GM19395 (cell line): Measurements from ENCODE around the gene LHX4.

ENCODE experiments used
- ATAC-seq: cut with Tn5 transposase; IDR thresholded peaks from one replicate; pipeline ENCODE4 v1.9.1; 2021; ENCODE audit warnings: mild to moderate bottlenecking, moderate library complexity; ENCODE audit not compliant: unreplicated experiment

LHX4 gene

GRCh38 chr1:180270530-180271271 is 40.6 kb downstream of the LHX4 start:
- no peak for ATAC-seq

GRCh38 chr1:180271272-180272255 is 41.5 kb downstream of the LHX4 start:
- ATAC-seq = no peak

GRCh38 chr1:180272395-180272794 is 42.3 kb downstream of the LHX4 start:
- ATAC-seq = no peak

- ATAC-seq = no peak
These were observed 43.0 kb downstream of the LHX4 start for GRCh38 chr1:180273066-180273465.

- no peak for ATAC-seq
These were observed 44.2 kb downstream of the LHX4 start for GRCh38 chr1:180274221-180274620.

GRCh38 chr1:180275726-180276125 is 45.7 kb downstream of the LHX4 start:
- ATAC-seq = no peak

- ATAC-seq = no peak
These were observed 47.6 kb downstream of the LHX4 start for GRCh38 chr1:180277476-180278193.

GRCh38 chr1:180278194-180278515 is 48.1 kb downstream of the LHX4 start:
- no peak for ATAC-seq

GRCh38 chr1:180278596-180279395 is 48.7 kb downstream of the LHX4 start:
- no peak for ATAC-seq

- no peak for ATAC-seq
These were observed 49.6 kb downstream of the LHX4 start for GRCh38 chr1:180279651-180280050.

- no peak for ATAC-seq
These were observed 50.6 kb downstream of the LHX4 start for GRCh38 chr1:180280617-180281016.

GRCh38 chr1:180281490-180281889 is 51.4 kb downstream of the LHX4 start:
- ATAC-seq = no peak

- ATAC-seq = no peak
These were observed 52.5 kb downstream of the LHX4 start for GRCh38 chr1:180282401-180283044.

- ATAC-seq = no peak
These were observed 53.0 kb downstream of the LHX4 start for GRCh38 chr1:180283098-180283497.

GRCh38 chr1:180286417-180286816 is 56.4 kb downstream of the LHX4 start:
- no peak for ATAC-seq

GRCh38 chr1:180287988-180288705 is 58.1 kb downstream of the LHX4 start:
- no peak for ATAC-seq

GRCh38 chr1:180288940-180289339 is 58.9 kb downstream of the LHX4 start:
- ATAC-seq = no peak

- ATAC-seq = no peak
These were observed 60.4 kb downstream of the LHX4 start for GRCh38 chr1:180290265-180291001.

- ATAC-seq = no peak
These were observed 60.9 kb downstream of the LHX4 start for GRCh38 chr1:180291004-180291403.
